GM18519 (cell line): ENCODE measurements around the gene DDX25.

Experiments used
- ATAC-seq: cut with Tn5 transposase; IDR thresholded peaks from one replicate; pipeline ENCODE4 v1.9.1; 2021; ENCODE audit warnings: mild to moderate bottlenecking, moderate library complexity; ENCODE audit not compliant: unreplicated experiment, low FRiP score

Gene DDX25

GRCh38 chr11:125933030-125933813 lies 28.9 kb downstream of the DDX25 start:
- ATAC-seq: no peak

- no peak for ATAC-seq
Observed at GRCh38 chr11:125934473-125934872, 30.2 kb downstream of the DDX25 start.

- ATAC-seq: no peak
Observed at GRCh38 chr11:125935056-125935455, 30.7 kb downstream of the DDX25 start.

GRCh38 chr11:125935618-125936199 lies 31.4 kb downstream of the DDX25 start:
- no peak for ATAC-seq

GRCh38 chr11:125938418-125938817 lies 34.1 kb downstream of the DDX25 start:
- no peak for ATAC-seq

- ATAC-seq: no peak
Observed at GRCh38 chr11:125939081-125939521, 34.8 kb downstream of the DDX25 start.

GRCh38 chr11:125940145-125940544 lies 35.8 kb downstream of the DDX25 start:
- no peak for ATAC-seq

- ATAC-seq: no peak
Observed at GRCh38 chr11:125941267-125941618, 36.9 kb downstream of the DDX25 start.

- no peak for ATAC-seq
Observed at GRCh38 chr11:125941619-125942611, 37.6 kb downstream of the DDX25 start.

GRCh38 chr11:125942771-125943428 lies 38.6 kb downstream of the DDX25 start:
- no peak for ATAC-seq

- no peak for ATAC-seq
Observed at GRCh38 chr11:125943661-125944349, 39.5 kb downstream of the DDX25 start.

GRCh38 chr11:125944350-125945010 lies 40.2 kb downstream of the DDX25 start:
- ATAC-seq: no peak

GRCh38 chr11:125945011-125945796 lies 40.9 kb downstream of the DDX25 start:
- ATAC-seq: no peak

- no peak for ATAC-seq
Observed at GRCh38 chr11:125945797-125946520, 41.7 kb downstream of the DDX25 start, which contains the start of gene VSIG10L2. VSIG10L2 (plus strand) TSS chr11:125946044; CDS start chr11:125946056, 12 bp downstream.

- ATAC-seq: no peak
Observed at GRCh38 chr11:125946712-125947418, 42.6 kb downstream of the DDX25 start.

- no peak for ATAC-seq
Observed at GRCh38 chr11:125947419-125948277, 43.3 kb downstream of the DDX25 start.
